ENCODE results near the gene C11orf42.

Gene C11orf42

DNA sequence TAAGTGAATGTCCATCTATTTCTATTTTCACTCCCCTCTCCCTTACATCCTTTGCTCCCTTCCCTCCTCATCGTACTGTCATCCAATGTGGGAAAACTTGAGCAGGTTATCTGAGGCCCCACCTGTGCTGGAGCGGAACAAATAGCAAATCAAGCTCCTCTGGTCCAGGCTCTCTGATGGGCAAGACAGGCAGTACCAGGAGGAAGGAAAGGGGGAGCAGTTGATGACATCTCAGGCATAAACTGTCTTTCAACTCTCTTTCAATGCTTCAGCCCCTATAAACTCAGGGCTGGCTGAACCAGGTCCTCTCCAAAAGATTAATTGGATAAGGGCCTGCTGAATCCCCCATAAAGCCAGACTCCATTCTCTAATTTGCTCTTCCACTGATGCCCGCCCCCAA, 52.8 kb downstream of the C11orf42 start:
- no peak for DNase-seq (ENCODE audit: low read depth)

DNA sequence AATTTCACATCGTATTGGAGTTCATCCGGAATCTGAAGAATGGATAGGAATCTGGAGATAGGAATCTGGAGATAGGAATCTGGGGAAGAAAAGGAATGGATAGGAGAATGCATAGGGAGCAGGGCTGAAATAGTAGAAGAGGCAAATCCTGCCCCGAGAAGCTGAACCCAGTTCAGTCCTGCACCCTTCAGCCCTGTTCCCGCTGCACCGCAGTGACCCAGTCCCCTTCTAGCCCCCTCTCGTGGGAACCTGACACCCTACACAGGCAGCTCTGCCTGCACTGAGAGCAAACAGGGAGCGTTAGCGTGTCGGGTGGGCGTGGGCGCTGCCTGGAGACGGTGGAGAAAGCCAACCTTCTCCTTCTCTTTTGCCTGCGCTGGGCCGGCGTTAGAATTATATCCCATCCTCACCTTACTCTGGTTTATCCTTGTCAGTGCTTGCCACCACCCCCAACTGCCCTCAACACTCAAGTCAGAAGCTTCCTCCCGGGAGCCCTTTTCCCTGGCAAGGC, 53.3 kb downstream of the C11orf42 start:
- DNase-seq (ENCODE audit: low read depth): no peak

GRCh38 chr11:6260207-6260726, 54.9 kb downstream of the C11orf42 start:
- DNase-seq (ENCODE audit: low read depth): no peak

Measured in stromal cell of bone marrow (primary cell).